CD14-positive monocyte (primary cell): ENCODE measurements around the gene DCLK2. TPM values are rescaled to one million over a fixed set of nuclear protein-coding genes. Genes with fewer than 3 reads are reported as not detected.

Experiments
- DNase-seq, 3 donors: peaks; one replicate each; pipeline ENCODE4 v3.0.0-alpha.2; 2011 to 2022
- H2AFZ ChIP-seq: 2 replicates; pipeline ENCODE4 v1.6.0; 2012; ENCODE audit warnings: mild to moderate bottlenecking, low read depth, low read length, inconsistent platforms; ENCODE audit not compliant: insufficient read depth, poor library complexity, severe bottlenecking
- H3K27ac ChIP-seq, 2 donors: 1 replicate in 1 of 2; 2 replicates in 1 of 2; pipeline ENCODE4 v1.5.1; 2012 to 2013; ENCODE audit warnings: low read length in 2 of 2, control low read depth in 1 of 2, inconsistent platforms in 1 of 2, low read depth in 1 of 2, mild to moderate bottlenecking in 1 of 2
- H3K27me3 ChIP-seq, 2 donors: one replicate each; pipeline versions ENCODE4 v1.6.0 to v1.6.1; 2011 to 2013; ENCODE audit warnings: low read length in 2 of 2; ENCODE audit not compliant: control insufficient read depth in 2 of 2, insufficient read depth in 2 of 2
- H3K36me3 ChIP-seq, 2 donors: replicated peaks in 1 of 2; 1 replicate in 1 of 2; 2 replicates in 1 of 2; pipeline versions ENCODE4 v1.5.1 to v1.6.1; 2012 to 2013; ENCODE audit warnings: low read length in 2 of 2, control low read depth in 1 of 2, inconsistent platforms in 1 of 2, mild to moderate bottlenecking in 1 of 2; ENCODE audit not compliant: insufficient read depth in 2 of 2, control insufficient read depth in 1 of 2
- H3K4me1 ChIP-seq, 2 donors: 1 replicate in 1 of 2; 2 replicates in 1 of 2; pipeline versions ENCODE4 v1.5.1 to v1.6.1; 2012 to 2013; ENCODE audit warnings: low read length in 2 of 2, control low read depth in 1 of 2, inconsistent platforms in 1 of 2, mild to moderate bottlenecking in 1 of 2, moderate library complexity in 1 of 2; ENCODE audit not compliant: insufficient read depth in 2 of 2, control insufficient read depth in 1 of 2
- H3K4me2 ChIP-seq: replicated peaks from 2 replicates; pipeline ENCODE3; 2012; ENCODE audit warnings: low read length, moderate library complexity, mild to moderate bottlenecking; ENCODE audit not compliant: poor library complexity, severe bottlenecking; ENCODE audit errors: extremely low read depth
- H3K4me3 ChIP-seq, 3 experiments: fragments of 200-600 bp in 1 of 3; sonication (generic) in 1 of 3; replicated peaks in 1 of 3; 1 replicate in 2 of 3; 2 replicates in 1 of 3; pipeline ENCODE4 v1.5.1; 2011 to 2013; ENCODE audit warnings: low read length in 3 of 3, mild to moderate bottlenecking in 3 of 3, control low read depth in 2 of 3, low read depth in 2 of 3, inconsistent platforms in 1 of 3, moderate library complexity in 1 of 3
- H3K79me2 ChIP-seq: 2 replicates; pipeline ENCODE4 v1.6.0; 2012; ENCODE audit warnings: mild to moderate bottlenecking, control low read depth, inconsistent platforms, low read length, moderate library complexity; ENCODE audit not compliant: insufficient read depth
- H3K9ac ChIP-seq: 2 replicates; pipeline ENCODE4 v1.6.0; 2017; ENCODE audit warnings: low read length, mild to moderate bottlenecking; ENCODE audit not compliant: insufficient read depth, poor library complexity, severe bottlenecking
- H3K9me3 ChIP-seq, 2 donors: replicated peaks in 1 of 2; 1 replicate in 1 of 2; 2 replicates in 1 of 2; pipeline versions ENCODE4 v1.5.1 to v1.6.1; 2012 to 2013; ENCODE audit warnings: low read length in 2 of 2, control low read depth in 1 of 2; ENCODE audit not compliant: control insufficient read depth in 1 of 2, insufficient read depth in 1 of 2
- H4K20me1 ChIP-seq: 2 replicates; pipeline ENCODE4 v1.6.0; 2012; ENCODE audit warnings: mild to moderate bottlenecking, low read length, control low read depth, moderate library complexity; ENCODE audit not compliant: insufficient read depth
- H3K27ac Mint-ChIP-seq, 7 donors: one replicate each; pipeline ENCODE4 v1.8.0; 2020; ENCODE audit warnings: mild to moderate bottlenecking in 7 of 7, mixed read lengths in 7 of 7, moderate library complexity in 6 of 7, inconsistent platforms in 2 of 7
- H3K27me3 Mint-ChIP-seq, 3 donors: one replicate each; pipeline ENCODE4 v1.8.0; 2021 to 2022; ENCODE audit warnings: low read depth in 3 of 3, mild to moderate bottlenecking in 3 of 3, mixed read lengths in 3 of 3, moderate library complexity in 3 of 3, inconsistent platforms in 1 of 3
- H3K36me3 Mint-ChIP-seq, 2 donors: one replicate each; pipeline ENCODE4 v1.8.0; 2020; ENCODE audit warnings: mixed read lengths in 2 of 2, inconsistent platforms in 1 of 2, mild to moderate bottlenecking in 1 of 2
- H3K4me1 Mint-ChIP-seq: one replicate; pipeline ENCODE4 v1.8.0; 2020; ENCODE audit warnings: mild to moderate bottlenecking, mixed read lengths
- H3K4me3 Mint-ChIP-seq, 2 donors: one replicate each; pipeline ENCODE4 v1.8.0; 2020; ENCODE audit warnings: mild to moderate bottlenecking in 2 of 2, mixed read lengths in 2 of 2, moderate library complexity in 1 of 2
- H3K9me3 Mint-ChIP-seq, 7 donors: one replicate each; pipeline ENCODE4 v1.8.0; 2020 to 2022; ENCODE audit warnings: mixed read lengths in 7 of 7, mild to moderate bottlenecking in 6 of 7, moderate library complexity in 6 of 7, inconsistent platforms in 2 of 7
- WGBS: methylation state at CpG from one replicate; pipeline ENCODE4 v1.1.5; 2013; ENCODE audit warnings: missing lambda C conversion rate; ENCODE audit not compliant: insufficient coverage; 5-methylcytosine and 5-hydroxymethylcytosine counted together
- intact Hi-C, 2 donors: fragments of 100-400 bp; cut with micrococcal nuclease; formaldehyde crosslinking; loops; one replicate each; pipeline versions ENCODE4 v1.15.0 to v1.15.1; 2023
- polyA plus RNA-seq, 3 donors: library from polyadenylated mRNA; depleted of rRNA in 1 of 3; unstranded in 2 of 3; stranded (reverse) in 1 of 3; fragments of 300-500 nt in 2 of 3; fragments of >200 nt in 1 of 3; fragmentation: Illumina TruSeq in 2 of 3; gene quantifications; 1 replicate in 2 of 3; 2 replicates in 1 of 3; pipeline ENCODE4 v1.2.3, GENCODE V29; 2012 to 2021
- TF ChIP-seq, protein P1 (sequence below): fragments of 200-600 bp; IDR thresholded peaks from one replicate; pipeline ENCODE4 v1.8.0; 2022; ENCODE audit warnings: antibody characterized with exemption, mild to moderate bottlenecking

DCLK2 gene
- polyA plus RNA-seq, 3 donors = 0.13 TPM; not detected in 2

GRCh38 chr4:150278206-150278605, 200.0 kb downstream of the DCLK2 start:
- Histone ChIP-seq H3K79me2 (no peaks in the 10 kb centered on the region), H3K27ac (no peak overlapping the region), H3K4me2 (no peak overlapping the region), H3K9ac (no peak overlapping the region), H2AFZ (no peak overlapping the region), H3K9me3 (no peaks in the 10 kb centered on the region), H3K4me3 (no peak overlapping the region), H3K4me1 (peaks cover 7 to 8% of the 10 kb centered on the region in 2 donors), H4K20me1 (no peaks in the 10 kb centered on the region), H3K27me3 (no peaks in the 10 kb centered on the region), H3K36me3 (no peaks in the 10 kb centered on the region)
- no peak overlapping the region for H3K4me3 Mint-ChIP-seq
- DNase-seq = no peak
- TF ChIP-seq, protein P1, sequence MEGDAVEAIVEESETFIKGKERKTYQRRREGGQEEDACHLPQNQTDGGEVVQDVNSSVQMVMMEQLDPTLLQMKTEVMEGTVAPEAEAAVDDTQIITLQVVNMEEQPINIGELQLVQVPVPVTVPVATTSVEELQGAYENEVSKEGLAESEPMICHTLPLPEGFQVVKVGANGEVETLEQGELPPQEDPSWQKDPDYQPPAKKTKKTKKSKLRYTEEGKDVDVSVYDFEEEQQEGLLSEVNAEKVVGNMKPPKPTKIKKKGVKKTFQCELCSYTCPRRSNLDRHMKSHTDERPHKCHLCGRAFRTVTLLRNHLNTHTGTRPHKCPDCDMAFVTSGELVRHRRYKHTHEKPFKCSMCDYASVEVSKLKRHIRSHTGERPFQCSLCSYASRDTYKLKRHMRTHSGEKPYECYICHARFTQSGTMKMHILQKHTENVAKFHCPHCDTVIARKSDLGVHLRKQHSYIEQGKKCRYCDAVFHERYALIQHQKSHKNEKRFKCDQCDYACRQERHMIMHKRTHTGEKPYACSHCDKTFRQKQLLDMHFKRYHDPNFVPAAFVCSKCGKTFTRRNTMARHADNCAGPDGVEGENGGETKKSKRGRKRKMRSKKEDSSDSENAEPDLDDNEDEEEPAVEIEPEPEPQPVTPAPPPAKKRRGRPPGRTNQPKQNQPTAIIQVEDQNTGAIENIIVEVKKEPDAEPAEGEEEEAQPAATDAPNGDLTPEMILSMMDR = no peak
- WGBS = no CpG with 5 or more reads among the region's 2 CpGs
- intact Hi-C loops = no loop called here
- H3K36me3 Mint-ChIP-seq = peaks cover 19 to 29% of the 10 kb centered on the region in 2 donors
- peaks cover 9% of the 10 kb centered on the region for H3K4me1 Mint-ChIP-seq
- no peak overlapping the region for H3K27ac Mint-ChIP-seq
- H3K27me3 Mint-ChIP-seq = peaks cover 0 to 2% (median 0%) of the 10 kb centered on the region in 3 donors
- peaks cover 0 to 14% (median 10%) of the 10 kb centered on the region in 7 donors for H3K9me3 Mint-ChIP-seq

DNA sequence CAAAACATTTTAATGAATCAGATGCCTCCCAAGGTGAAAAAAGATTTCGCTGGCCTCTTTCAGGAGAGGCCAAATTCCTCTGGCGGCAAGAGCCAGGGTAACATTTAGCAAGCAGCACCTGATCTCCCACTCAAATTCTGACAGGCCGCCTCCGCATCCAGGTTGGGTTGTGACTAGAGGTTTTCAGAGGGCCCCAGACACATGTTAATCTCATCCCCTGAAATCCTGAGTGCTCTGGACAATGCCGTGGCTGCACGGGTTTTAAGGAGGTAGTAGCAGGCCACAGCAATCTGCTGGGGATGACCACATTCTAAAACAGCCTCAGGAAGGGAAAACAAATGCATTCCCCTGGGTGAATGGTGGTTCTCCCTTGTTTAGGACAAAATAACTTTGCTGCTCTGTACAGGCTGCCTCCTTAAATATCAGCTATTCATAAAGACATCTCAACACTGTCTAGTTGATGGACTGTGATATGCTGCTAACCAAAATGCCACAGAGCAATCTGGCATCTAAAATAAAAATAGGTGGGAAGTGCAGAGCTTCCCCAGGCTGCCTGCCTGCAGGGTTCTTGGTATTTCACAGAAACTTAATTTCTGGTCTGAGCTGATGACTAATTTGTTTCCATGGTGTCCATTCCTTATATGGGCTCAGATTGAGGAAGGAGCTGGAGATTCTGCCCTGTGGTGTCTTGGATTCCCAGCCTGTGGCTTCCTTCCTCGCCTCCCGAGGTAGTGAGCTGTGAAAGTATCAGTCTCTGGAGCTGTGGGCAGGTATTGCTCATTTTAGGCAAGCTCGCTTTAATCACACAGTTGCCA, 202.0 kb downstream of the DCLK2 start:
- whole genome bisulfite sequencing = 48% methylated on average over 4 of the region's 9 CpGs
- Histone ChIP-seq H3K4me1 (peaks cover 7 to 8% of the 10 kb centered on the region in 2 donors), H3K27me3 (no peaks in the 10 kb centered on the region), H3K4me3 (no peak overlapping the region), H3K9ac (no peak overlapping the region), H3K79me2 (no peaks in the 10 kb centered on the region), H3K36me3 (no peaks in the 10 kb centered on the region), H4K20me1 (no peaks in the 10 kb centered on the region), H3K9me3 (no peaks in the 10 kb centered on the region), H3K4me2 (no peak overlapping the region), H2AFZ (no peak overlapping the region), H3K27ac (no peak overlapping the region)
- peaks cover 0 to 2% (median 0%) of the 10 kb centered on the region in 3 donors for H3K27me3 Mint-ChIP-seq
- peaks cover 9% of the 10 kb centered on the region for H3K4me1 Mint-ChIP-seq
- no peak overlapping the region for H3K4me3 Mint-ChIP-seq
- intact Hi-C loops = no loop called here
- H3K36me3 Mint-ChIP-seq = peaks cover 9 to 22% of the 10 kb centered on the region in 2 donors
- TF ChIP-seq, protein P1 = no peak
- peak overlapping the region in 1 of 7 donors; percentile 38 for H3K27ac Mint-ChIP-seq
- peak in 2 of 3 donors; percentile 7 to 36 for DNase-seq
- H3K9me3 Mint-ChIP-seq = peaks cover 0 to 11% (median 4%) of the 10 kb centered on the region in 7 donors
